ENCODE results near the gene KCP. TPM values are rescaled to one million over a fixed set of nuclear protein-coding genes. Genes with fewer than 3 reads are reported as not detected.

The KCP gene
- total RNA-seq: 0.32 and 0.34 TPM in 2 replicates

GRCh38 chr7:128910569-128910945 lies at the start of gene KCP:
Gene KCP, minus strand, starts transcription at chr7:128910709. Its CDS starts 33 bp downstream, at chr7:128910676.

GRCh38 chr7:128937647-128938543 lies 27.4 kb upstream of the KCP start, which contains the start of gene IRF5:
Gene IRF5, plus strand, starts transcription at chr7:128937927. Its CDS starts 4,155 bp downstream, at chr7:128942082.

DNA sequence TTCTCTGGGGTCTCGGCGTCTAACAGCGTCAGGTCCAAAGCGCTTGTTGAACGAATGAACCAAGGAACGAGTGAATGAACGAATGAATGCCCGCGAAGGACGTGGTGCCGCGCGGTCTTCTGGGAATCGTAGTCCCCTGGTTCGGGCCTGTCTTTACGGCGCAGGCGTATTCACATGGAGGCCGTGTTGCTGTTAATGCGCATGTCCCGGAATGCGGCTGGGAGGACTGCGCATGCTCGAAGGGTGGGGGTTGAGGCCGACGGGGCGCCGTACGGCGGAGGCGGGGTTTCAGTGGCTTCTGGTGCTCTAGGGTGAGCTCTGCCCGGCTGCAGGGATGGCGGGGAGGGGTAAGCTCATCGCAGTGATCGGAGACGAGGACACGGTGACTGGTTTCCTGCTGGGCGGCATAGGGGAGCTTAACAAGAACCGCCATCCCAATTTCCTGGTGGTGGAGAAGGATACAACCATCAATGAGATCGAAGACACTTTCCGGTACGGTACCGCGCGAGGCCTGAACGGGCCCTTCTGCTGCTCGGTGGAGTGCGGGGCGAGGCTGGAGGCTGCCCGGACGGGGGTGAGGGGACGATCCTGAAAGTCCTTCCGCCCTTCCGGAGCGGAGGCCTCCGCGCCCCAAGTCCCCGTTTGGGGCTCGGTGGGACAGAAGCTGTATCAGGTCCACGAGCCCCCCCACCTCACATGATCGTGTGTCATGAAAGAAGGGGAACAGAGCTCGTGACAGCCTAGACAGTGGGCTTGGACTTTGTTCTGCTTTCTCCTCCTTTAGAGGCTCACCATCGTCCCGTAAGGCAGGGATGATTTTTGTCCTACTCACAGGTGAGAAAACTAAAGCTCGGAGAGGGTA lies 47.7 kb downstream of the KCP start, which contains the start of gene ATP6V1F:
Gene ATP6V1F (plus strand): TSS at position 286 of the 862 bp plus-strand sequence. CDS start 49 bp downstream, at position 335.

GRCh38 chr7:128830231-128831177 lies 80.0 kb downstream of the KCP start, which contains the start of gene FLNC:
Gene FLNC, plus strand, starts transcription at chr7:128830406. Its CDS starts 232 bp downstream, at chr7:128830638.

Other genes with a start within 250 kb of the KCP start
- 0.52 and 0.63 TPM in 2 replicates for gene GARIN1A, start 238.4 kb downstream of the KCP start, total RNA-seq
- gene CALU, start 171.3 kb downstream of the KCP start, total RNA-seq: 955 and 1,063 TPM in 2 replicates
- not detected in 2 replicates for gene OPN1SW, start 134.9 kb downstream of the KCP start, total RNA-seq
- gene CCDC136, start 118.7 kb downstream of the KCP start, total RNA-seq: 18.1 and 21.0 TPM in 2 replicates
- gene FLNC, start 80.3 kb downstream of the KCP start, total RNA-seq: 166 and 209 TPM in 2 replicates
- 106 and 107 TPM in 2 replicates for gene ATP6V1F, start 47.9 kb downstream of the KCP start, total RNA-seq
- 0.32 TPM in 1 of 2 replicates, not detected in the other for gene IRF5, start 27.2 kb upstream of the KCP start, total RNA-seq
- gene TNPO3, start 144.4 kb upstream of the KCP start, total RNA-seq: 50.0 and 60.0 TPM in 2 replicates
- 0.16 and 0.17 TPM in 2 replicates for gene TSPAN33, start 234.0 kb upstream of the KCP start, total RNA-seq